Osteocyte (in vitro differentiated cells): ENCODE data around the gene ENTREP1. TPM values are rescaled to one million over a fixed set of nuclear protein-coding genes. Genes with fewer than 3 reads are reported as not detected.
A peak's percentile ranks its signal among the peaks of the same experiment; 100 is the strongest.

Experiments used
- DNase-seq: peaks from one replicate; pipeline ENCODE4 v3.0.0; 2021; ENCODE audit warnings: mixed read lengths; ENCODE audit not compliant: unreplicated experiment; ENCODE audit errors: extremely low spot score
- H3K27ac Mint-ChIP-seq: one replicate; pipeline ENCODE4 v1.8.0; 2021; ENCODE audit warnings: mild to moderate bottlenecking, mixed read lengths; ENCODE audit not compliant: unreplicated experiment
- H3K27me3 Mint-ChIP-seq: one replicate; pipeline ENCODE4 v1.8.0; 2021; ENCODE audit warnings: mixed read lengths; ENCODE audit not compliant: unreplicated experiment
- H3K36me3 Mint-ChIP-seq: one replicate; pipeline ENCODE4 v1.8.0; 2021; ENCODE audit warnings: mixed read lengths; ENCODE audit not compliant: unreplicated experiment
- H3K4me1 Mint-ChIP-seq: one replicate; pipeline ENCODE4 v1.8.0; 2021; ENCODE audit warnings: mixed read lengths; ENCODE audit not compliant: unreplicated experiment
- H3K4me3 Mint-ChIP-seq: one replicate; pipeline ENCODE4 v1.8.0; 2021; ENCODE audit warnings: mild to moderate bottlenecking, moderate library complexity, mixed read lengths; ENCODE audit not compliant: unreplicated experiment
- H3K9me3 Mint-ChIP-seq: one replicate; pipeline ENCODE4 v1.8.0; 2021; ENCODE audit warnings: mixed read lengths; ENCODE audit not compliant: unreplicated experiment
- CTCF ChIP-seq: fragments of 200-600 bp; sonication (generic); IDR thresholded peaks from 2 replicates; pipeline ENCODE4 v1.5.0; 2021; ENCODE audit warnings: antibody characterized with exemption, mild to moderate bottlenecking, moderate library complexity
- total RNA-seq: library from RNA; stranded (reverse); gene quantifications from 2 replicates; pipeline ENCODE4 v1.2.1, GENCODE V29; 2021

ENTREP1 gene
- total RNA-seq, 1 donor from 2014 or later, result 0.24 TPM

GRCh38 chr9:69339620-69340019 is 14.6 kb downstream of the ENTREP1 start:
- TF ChIP-seq CTCF, result no peak
- H3K27ac Mint-ChIP-seq, result no peak overlapping the region
- peak; percentile 63 for DNase-seq
- H3K4me3 Mint-ChIP-seq, result no peak overlapping the region
- H3K4me1 Mint-ChIP-seq, result no peaks in the 10 kb centered on the region
- no peaks in the 10 kb centered on the region for H3K36me3 Mint-ChIP-seq
- H3K27me3 Mint-ChIP-seq, result peaks cover 31% of the 10 kb centered on the region
- H3K9me3 Mint-ChIP-seq, result no peaks in the 10 kb centered on the region

GRCh38 chr9:69340631-69341030 is 15.6 kb downstream of the ENTREP1 start:
- no peaks in the 10 kb centered on the region for H3K9me3 Mint-ChIP-seq
- no peak for TF ChIP-seq CTCF
- no peak overlapping the region for H3K4me3 Mint-ChIP-seq
- no peaks in the 10 kb centered on the region for H3K36me3 Mint-ChIP-seq
- H3K27me3 Mint-ChIP-seq, result peaks cover 26% of the 10 kb centered on the region
- H3K4me1 Mint-ChIP-seq, result no peaks in the 10 kb centered on the region
- H3K27ac Mint-ChIP-seq, result no peak overlapping the region
- DNase-seq, result no peak

DNA sequence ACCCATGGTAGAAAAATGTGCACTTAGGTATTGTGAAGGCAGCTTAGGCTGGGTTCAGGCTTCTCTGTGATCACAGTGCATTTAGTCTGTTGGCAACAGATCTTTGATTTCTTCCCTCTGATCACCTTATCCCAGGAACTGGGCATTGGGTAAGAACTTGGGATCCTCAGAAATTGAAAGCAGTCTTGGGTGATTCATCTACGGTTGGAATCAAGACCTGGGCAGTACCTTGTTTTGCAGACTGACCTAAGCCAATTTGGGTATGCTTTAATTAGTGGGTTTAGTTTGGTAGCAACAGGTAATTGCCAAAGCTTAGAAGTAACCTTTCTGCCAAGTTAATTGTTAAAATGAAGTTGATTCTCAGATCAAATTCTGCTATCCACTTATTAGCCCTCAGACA is 17.8 kb downstream of the ENTREP1 start:
- no peak for TF ChIP-seq CTCF
- H3K9me3 Mint-ChIP-seq, result no peaks in the 10 kb centered on the region
- H3K4me1 Mint-ChIP-seq, result no peaks in the 10 kb centered on the region
- H3K27me3 Mint-ChIP-seq, result peaks cover 26% of the 10 kb centered on the region
- H3K27ac Mint-ChIP-seq, result no peak overlapping the region
- no peak overlapping the region for H3K4me3 Mint-ChIP-seq
- H3K36me3 Mint-ChIP-seq, result no peaks in the 10 kb centered on the region
- DNase-seq, result no peak

- Mint-ChIP-seq H3K9me3 (no peaks in the 10 kb centered on the region), H3K4me3 (no peak overlapping the region), H3K27ac (no peak overlapping the region), H3K4me1 (no peaks in the 10 kb centered on the region), H3K27me3 (peaks cover 25% of the 10 kb centered on the region), H3K36me3 (no peaks in the 10 kb centered on the region)
- DNase-seq, result no peak
- TF ChIP-seq CTCF, result no peak
These were observed 19.4 kb downstream of the ENTREP1 start for GRCh38 chr9:69344459-69344858.

- no peaks in the 10 kb centered on the region for H3K4me1 Mint-ChIP-seq
- no peaks in the 10 kb centered on the region for H3K36me3 Mint-ChIP-seq
- H3K9me3 Mint-ChIP-seq, result no peaks in the 10 kb centered on the region
- TF ChIP-seq CTCF, result no peak
- H3K4me3 Mint-ChIP-seq, result no peak overlapping the region
- H3K27me3 Mint-ChIP-seq, result peaks cover 23% of the 10 kb centered on the region
- no peak overlapping the region for H3K27ac Mint-ChIP-seq
- DNase-seq, result no peak
These were observed 21.8 kb downstream of the ENTREP1 start for GRCh38 chr9:69346596-69347390.
